Measurements from ENCODE around the gene NOX4.
"Not testable (repeated sequence)": the region's sequence is repeated elsewhere in the genome, so short reads cannot be mapped to it uniquely, and the experiment has no call there.

The NOX4 gene

DNA sequence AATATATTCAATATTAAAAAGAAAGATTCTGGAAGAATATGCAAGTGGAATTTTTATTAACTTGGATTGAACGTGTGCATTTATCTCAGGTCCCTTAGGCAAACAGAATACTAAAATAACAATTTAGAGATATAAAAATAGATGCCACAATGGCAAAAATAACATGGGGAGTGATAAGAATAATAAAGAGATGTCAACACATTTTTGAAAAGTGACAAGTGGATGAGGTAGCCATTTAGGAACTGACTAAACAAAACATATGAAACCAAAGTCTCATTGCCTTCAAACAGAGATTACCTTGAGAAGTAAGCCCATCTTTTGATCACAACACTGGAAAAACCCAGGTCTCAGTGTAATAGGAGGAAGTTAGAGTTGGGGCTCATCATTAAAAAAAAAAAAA is 112.2 kb downstream of the NOX4 start:
- DNase-seq = not testable (repeated sequence)

DNA sequence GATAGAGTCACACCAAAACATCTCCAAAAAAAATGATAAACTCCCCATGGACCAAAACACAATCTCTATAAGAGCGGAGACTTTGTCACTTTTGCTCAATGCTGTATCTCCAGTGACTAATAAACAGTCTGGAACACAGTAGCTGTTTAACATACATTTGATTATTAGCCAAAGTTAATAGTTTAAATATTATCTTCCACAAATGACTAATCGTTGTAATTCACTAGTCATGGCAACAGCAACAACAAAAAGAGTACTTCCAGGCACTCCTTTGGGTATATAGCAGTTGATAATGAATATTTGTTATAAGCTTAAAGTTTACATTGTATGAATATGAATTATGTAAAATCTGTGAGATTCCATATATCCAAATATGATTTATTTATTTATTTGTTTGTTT is 121.8 kb downstream of the NOX4 start:
- DNase-seq = not testable (repeated sequence)

- not testable (repeated sequence) for DNase-seq
Measured at GRCh38 chr11:89364856-89365255, 126.3 kb downstream of the NOX4 start.

- no peak for DNase-seq
Measured at GRCh38 chr11:89361734-89362133, 129.4 kb downstream of the NOX4 start.

GRCh38 chr11:89359208-89359607 is 132.0 kb downstream of the NOX4 start:
- not testable (repeated sequence) for DNase-seq

DNA sequence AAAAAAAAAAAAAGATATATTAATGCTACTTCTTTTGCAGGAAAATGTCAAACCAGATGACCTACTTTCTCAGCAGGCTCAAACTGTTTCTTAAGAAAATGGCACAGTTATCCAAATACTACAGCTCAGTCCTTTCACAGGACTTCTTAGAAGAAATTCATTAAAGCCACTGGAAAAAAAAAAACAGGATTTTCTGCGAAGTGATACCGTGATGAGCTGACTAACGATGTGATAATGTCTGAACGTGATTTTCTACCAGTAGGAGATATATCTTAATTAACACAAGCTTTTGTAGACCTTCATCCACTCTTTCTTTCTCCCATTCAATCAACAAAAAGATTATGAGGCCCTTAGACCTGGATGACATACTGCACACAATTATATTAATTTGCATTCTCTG is 132.4 kb downstream of the NOX4 start:
- no peak for DNase-seq

- no peak for DNase-seq
Measured at GRCh38 chr11:89355646-89356045, 135.5 kb downstream of the NOX4 start.

GRCh38 chr11:89354513-89354912 is 136.7 kb downstream of the NOX4 start:
- not testable (repeated sequence) for DNase-seq

DNA sequence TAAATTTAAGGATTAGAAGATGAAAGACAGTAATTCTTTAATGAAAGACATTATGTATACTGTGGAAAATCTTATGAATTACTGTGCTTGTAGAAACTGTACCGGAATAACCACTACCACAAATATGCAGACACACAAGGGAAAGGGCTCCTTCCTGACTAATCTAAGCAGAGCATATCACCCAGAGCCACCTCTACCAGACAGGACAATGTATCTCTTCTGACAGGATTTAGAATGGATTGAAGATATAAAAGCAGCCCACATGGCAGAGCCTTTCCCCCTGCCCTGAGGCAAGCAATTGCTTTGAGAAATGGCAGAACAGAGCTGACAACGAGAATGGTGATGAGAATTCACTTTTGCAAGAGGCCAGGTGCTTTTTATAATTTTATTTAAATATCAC is 144.1 kb downstream of the NOX4 start:
- DNase-seq = no peak

DNA sequence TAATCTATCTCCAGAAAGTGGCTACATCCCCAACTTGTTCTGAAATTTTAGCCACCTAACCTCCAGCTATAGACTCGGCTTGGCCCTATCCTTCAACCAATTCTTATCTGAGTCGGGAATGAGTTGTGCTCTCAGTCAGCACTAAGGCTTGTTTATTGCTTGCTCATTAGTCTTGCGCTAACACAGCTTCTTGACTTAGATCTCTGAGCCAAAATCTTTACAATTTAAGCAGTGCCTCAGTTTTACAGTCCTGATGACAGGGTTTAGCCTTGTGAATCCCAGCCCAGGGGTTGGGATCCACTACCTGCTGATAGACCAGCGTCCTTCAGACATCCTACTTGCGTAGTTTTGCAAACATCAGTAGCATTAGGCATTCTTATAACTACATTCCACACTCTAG is 144.6 kb downstream of the NOX4 start:
- DNase-seq = no peak

- DNase-seq = not testable (repeated sequence)
Measured at GRCh38 chr11:89342880-89343572, 148.1 kb downstream of the NOX4 start.

DNA sequence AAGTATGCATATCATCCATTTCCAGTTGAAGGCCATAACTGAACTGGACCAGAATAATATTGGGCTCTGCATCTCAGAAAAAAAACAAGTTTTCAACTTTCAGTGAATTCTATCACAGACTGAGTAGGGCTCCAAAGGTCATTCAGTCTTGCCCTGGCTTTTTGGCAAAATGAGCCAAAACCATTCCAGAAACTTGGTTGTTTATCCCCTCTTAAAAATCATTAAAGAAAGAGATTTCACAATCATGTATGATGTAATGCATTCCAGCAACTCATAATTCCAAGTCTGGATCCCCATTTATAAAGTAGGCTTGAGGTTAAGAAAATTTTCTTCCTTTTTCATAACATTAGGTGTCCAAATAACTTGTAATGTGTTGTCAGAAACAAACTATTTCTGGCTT is 150.7 kb downstream of the NOX4 start:
- DNase-seq = not testable (repeated sequence)

GRCh38 chr11:89338073-89338472 is 153.1 kb downstream of the NOX4 start:
- not testable (repeated sequence) for DNase-seq

- DNase-seq = not testable (repeated sequence)
Measured at GRCh38 chr11:89337100-89337650, 154.0 kb downstream of the NOX4 start.

GRCh38 chr11:89333704-89334103 is 157.5 kb downstream of the NOX4 start:
- peak in 1 of 2 donors; percentile 3 for DNase-seq

DNA sequence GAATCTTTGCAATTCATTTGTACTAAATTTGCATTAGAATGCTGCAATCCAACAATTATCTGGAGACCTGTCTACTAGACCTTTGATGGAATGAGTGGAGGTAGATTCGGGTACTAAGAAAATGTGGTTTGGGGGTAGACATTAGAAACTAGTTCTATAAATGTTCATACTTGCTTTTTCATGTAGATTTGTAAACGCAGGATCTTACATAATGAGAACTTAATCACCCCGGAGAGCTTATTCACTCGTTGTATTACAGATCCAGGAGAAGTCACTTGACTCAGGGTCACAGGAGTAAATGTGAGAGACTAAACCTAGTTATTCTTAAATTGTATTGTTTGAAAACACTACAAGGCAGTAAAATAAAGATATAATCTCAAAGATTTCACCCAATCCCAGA is 159.2 kb downstream of the NOX4 start:
- not testable (repeated sequence) for DNase-seq

GRCh38 chr11:89327885-89328284 is 163.3 kb downstream of the NOX4 start:
- DNase-seq = no peak

GRCh38 chr11:89321401-89321800 is 169.8 kb downstream of the NOX4 start:
- no peak for DNase-seq

- DNase-seq = not testable (repeated sequence)
Measured at GRCh38 chr11:89310607-89311006, 180.6 kb downstream of the NOX4 start.

DNA sequence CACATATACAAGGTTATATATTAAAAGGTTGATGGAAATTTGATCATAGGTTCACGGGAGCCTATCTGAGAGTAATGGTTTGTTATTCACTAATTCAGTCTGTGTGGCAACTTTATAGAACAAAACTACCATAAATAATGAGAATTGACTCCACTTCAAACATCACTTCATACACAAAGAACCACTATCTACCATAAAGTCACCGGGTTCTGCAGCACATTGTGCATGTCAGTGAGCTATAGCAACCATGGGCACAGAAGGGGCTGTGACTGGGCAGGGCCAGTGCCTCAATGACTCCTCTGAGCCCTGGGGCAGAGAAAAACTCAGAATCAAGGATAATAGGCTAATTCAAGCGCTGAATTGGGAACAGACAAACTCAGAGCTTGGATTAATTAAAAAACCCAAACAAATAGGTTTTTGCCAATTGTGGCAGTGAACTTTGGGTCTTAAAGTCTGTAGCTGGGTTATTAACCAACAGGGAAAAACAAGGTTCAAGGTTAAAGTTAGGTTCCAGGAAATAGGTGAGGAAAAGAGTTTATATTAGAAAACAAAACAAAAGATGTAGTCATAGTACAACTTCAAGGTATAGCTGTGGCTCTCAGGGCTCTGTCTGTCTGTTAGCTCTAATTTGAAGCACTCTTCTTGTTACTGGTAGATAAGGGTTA is 181.7 kb downstream of the NOX4 start:
- DNase-seq = not testable (repeated sequence)

- DNase-seq = not testable (repeated sequence)
Measured at GRCh38 chr11:89308272-89308671, 182.9 kb downstream of the NOX4 start.

DNA sequence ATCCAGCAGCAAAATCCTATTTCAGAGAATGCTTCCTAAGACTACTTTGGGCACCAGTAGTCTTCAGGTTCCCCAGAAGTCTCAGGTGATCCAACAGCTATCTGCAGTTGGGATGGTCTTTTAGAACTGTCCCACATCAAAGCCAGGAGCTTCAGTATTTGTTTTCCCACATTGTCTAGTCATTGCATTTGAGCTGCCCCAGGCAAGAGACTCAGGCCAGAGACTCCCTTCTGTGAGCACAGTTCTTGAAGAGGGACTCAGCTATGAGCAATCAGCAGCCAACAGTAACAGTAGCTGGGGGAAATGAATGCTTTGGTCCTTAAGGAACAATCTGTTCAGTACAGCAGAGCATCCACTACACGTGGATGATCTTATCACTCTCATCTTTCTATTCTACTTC is 188.1 kb downstream of the NOX4 start:
- DNase-seq = not testable (repeated sequence)

DNA sequence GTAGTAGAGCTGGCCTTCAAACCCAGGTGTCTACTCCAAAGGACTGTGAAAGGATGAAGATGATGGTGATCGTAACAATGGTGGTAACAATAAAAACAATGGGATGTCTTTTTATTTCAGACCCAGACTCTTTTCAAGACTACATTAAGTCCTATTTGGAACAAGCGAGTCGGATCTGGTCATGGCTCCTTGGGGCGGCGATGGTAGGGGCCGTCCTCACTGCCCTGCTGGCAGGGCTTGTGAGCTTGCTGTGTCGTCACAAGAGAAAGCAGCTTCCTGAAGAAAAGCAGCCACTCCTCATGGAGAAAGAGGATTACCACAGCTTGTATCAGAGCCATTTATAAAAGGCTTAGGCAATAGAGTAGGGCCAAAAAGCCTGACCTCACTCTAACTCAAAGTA is 196.2 kb downstream of the NOX4 start:
- not testable (repeated sequence) for DNase-seq
